Stimulated activated memory B cell treated with anti-CD40 and anti-IgM and Interleukin-4, amounts not matched to agents 10 μg/mL and 1 μg/mL and 100 μg/mL, for 72 hours (primary cell): ENCODE measurements around the gene MYL4.

Source experiments
- ATAC-seq: fragments of 150-1000 bp; cut with Tn5 transposase; 2 replicates; pipeline ENCODE4 v1.10.0; 2021
- H3K27ac Mint-ChIP-seq: one replicate; pipeline ENCODE4 v1.8.0; 2022; ENCODE audit warnings: mild to moderate bottlenecking, mixed read lengths
- H3K27me3 Mint-ChIP-seq: one replicate; pipeline ENCODE4 v1.8.0; 2022; ENCODE audit warnings: mixed read lengths
- H3K36me3 Mint-ChIP-seq: one replicate; pipeline ENCODE4 v1.8.0; 2022; ENCODE audit warnings: mixed read lengths
- H3K4me1 Mint-ChIP-seq: one replicate; pipeline ENCODE4 v1.8.0; 2022; ENCODE audit warnings: mixed read lengths
- H3K4me3 Mint-ChIP-seq: one replicate; pipeline ENCODE4 v1.8.0; 2022; ENCODE audit warnings: mild to moderate bottlenecking, moderate library complexity, mixed read lengths
- H3K9me3 Mint-ChIP-seq: one replicate; pipeline ENCODE4 v1.8.0; 2022; ENCODE audit warnings: mixed read lengths

MYL4 gene

GRCh38 chr17:47239619-47239966 lies 30.4 kb downstream of the MYL4 start:
- no peaks in the 10 kb centered on the region for H3K36me3 Mint-ChIP-seq
- H3K27me3 Mint-ChIP-seq: no peaks in the 10 kb centered on the region
- H3K9me3 Mint-ChIP-seq: no peaks in the 10 kb centered on the region
- no peak for ATAC-seq
- H3K4me1 Mint-ChIP-seq: peaks cover 31% of the 10 kb centered on the region
- H3K27ac Mint-ChIP-seq: peak overlapping the region; percentile 69
- no peak overlapping the region for H3K4me3 Mint-ChIP-seq

- no peaks in the 10 kb centered on the region for H3K9me3 Mint-ChIP-seq
- peak overlapping the region; percentile 69 for H3K27ac Mint-ChIP-seq
- H3K4me3 Mint-ChIP-seq: no peak overlapping the region
- no peaks in the 10 kb centered on the region for H3K27me3 Mint-ChIP-seq
- no peaks in the 10 kb centered on the region for H3K36me3 Mint-ChIP-seq
- H3K4me1 Mint-ChIP-seq: peaks cover 31% of the 10 kb centered on the region
- ATAC-seq: peak; percentile 74
Measured at GRCh38 chr17:47239967-47240651, 31.0 kb downstream of the MYL4 start.

- Mint-ChIP-seq H3K9me3 (no peaks in the 10 kb centered on the region), H3K36me3 (no peaks in the 10 kb centered on the region)
- no peak for ATAC-seq
Measured at GRCh38 chr17:47240806-47241205, 31.7 kb downstream of the MYL4 start.

GRCh38 chr17:47242648-47243047 lies 33.5 kb downstream of the MYL4 start:
- ATAC-seq: no peak
- peaks cover 31% of the 10 kb centered on the region for H3K4me1 Mint-ChIP-seq
- no peak overlapping the region for H3K27ac Mint-ChIP-seq
- no peaks in the 10 kb centered on the region for H3K27me3 Mint-ChIP-seq
- H3K9me3 Mint-ChIP-seq: no peaks in the 10 kb centered on the region
- H3K4me3 Mint-ChIP-seq: no peak overlapping the region
- H3K36me3 Mint-ChIP-seq: no peaks in the 10 kb centered on the region

More at GRCh38 chr17:47240806-47241205, 31.7 kb downstream of the MYL4 start:
- Mint-ChIP-seq H3K27me3 (no peaks in the 10 kb centered on the region), H3K27ac (no peak overlapping the region), H3K4me3 (no peak overlapping the region), H3K4me1 (peaks cover 31% of the 10 kb centered on the region)

- Mint-ChIP-seq H3K27ac (peak overlapping the region; percentile 60), H3K9me3 (no peaks in the 10 kb centered on the region), H3K4me1 (peaks cover 31% of the 10 kb centered on the region), H3K27me3 (no peaks in the 10 kb centered on the region), H3K36me3 (no peaks in the 10 kb centered on the region), H3K4me3 (no peak overlapping the region)
- ATAC-seq: peak; percentile 35
Measured at GRCh38 chr17:47243737-47244598, 34.8 kb downstream of the MYL4 start.

- no peak for ATAC-seq
- Mint-ChIP-seq H3K4me3 (no peak overlapping the region), H3K36me3 (no peaks in the 10 kb centered on the region), H3K4me1 (peaks cover 26% of the 10 kb centered on the region), H3K9me3 (no peaks in the 10 kb centered on the region), H3K27me3 (no peaks in the 10 kb centered on the region), H3K27ac (no peak overlapping the region)
Measured at GRCh38 chr17:47244697-47245096, 35.5 kb downstream of the MYL4 start.

- Mint-ChIP-seq H3K9me3 (no peaks in the 10 kb centered on the region), H3K36me3 (no peaks in the 10 kb centered on the region), H3K27me3 (no peaks in the 10 kb centered on the region), H3K4me3 (no peak overlapping the region), H3K4me1 (peaks cover 14% of the 10 kb centered on the region), H3K27ac (no peak overlapping the region)
- no peak for ATAC-seq
Measured at GRCh38 chr17:47246120-47246519, 37.0 kb downstream of the MYL4 start.

GRCh38 chr17:47250855-47251254 lies 41.7 kb downstream of the MYL4 start:
- ATAC-seq: no peak
- no peaks in the 10 kb centered on the region for H3K27me3 Mint-ChIP-seq
- peaks cover 23% of the 10 kb centered on the region for H3K4me1 Mint-ChIP-seq
- H3K4me3 Mint-ChIP-seq: no peak overlapping the region
- H3K36me3 Mint-ChIP-seq: no peaks in the 10 kb centered on the region
- H3K27ac Mint-ChIP-seq: peak overlapping the region; percentile 51
- H3K9me3 Mint-ChIP-seq: no peaks in the 10 kb centered on the region

GRCh38 chr17:47251421-47251940 lies 42.3 kb downstream of the MYL4 start:
- no peaks in the 10 kb centered on the region for H3K36me3 Mint-ChIP-seq
- ATAC-seq: no peak
- no peaks in the 10 kb centered on the region for H3K9me3 Mint-ChIP-seq
- no peak overlapping the region for H3K4me3 Mint-ChIP-seq
- H3K4me1 Mint-ChIP-seq: peaks cover 23% of the 10 kb centered on the region
- H3K27ac Mint-ChIP-seq: peak overlapping the region; percentile 51
- no peaks in the 10 kb centered on the region for H3K27me3 Mint-ChIP-seq

GRCh38 chr17:47252209-47252608 lies 43.1 kb downstream of the MYL4 start:
- Mint-ChIP-seq H3K9me3 (no peaks in the 10 kb centered on the region), H3K36me3 (no peaks in the 10 kb centered on the region), H3K27me3 (no peaks in the 10 kb centered on the region), H3K4me1 (peaks cover 23% of the 10 kb centered on the region), H3K4me3 (peak overlapping the region; percentile 96), H3K27ac (no peak overlapping the region)
- ATAC-seq: no peak

- H3K27ac Mint-ChIP-seq: peak overlapping the region; percentile 67
- ATAC-seq: no peak
- H3K27me3 Mint-ChIP-seq: peaks cover under 1% of the 10 kb centered on the region
- H3K36me3 Mint-ChIP-seq: no peaks in the 10 kb centered on the region
- no peaks in the 10 kb centered on the region for H3K9me3 Mint-ChIP-seq
- H3K4me1 Mint-ChIP-seq: peaks cover 28% of the 10 kb centered on the region
- peak overlapping the region; percentile 96 for H3K4me3 Mint-ChIP-seq
Measured at GRCh38 chr17:47252766-47253512, 43.8 kb downstream of the MYL4 start.

- Mint-ChIP-seq H3K4me1 (peaks cover 34% of the 10 kb centered on the region), H3K4me3 (peak within 1 kb of the TSS; percentile 96), H3K27ac (peak within 1 kb of the TSS; percentile 93), H3K36me3 (peaks cover 7% of the 10 kb centered on the region), H3K27me3 (peaks cover 9% of the 10 kb centered on the region), H3K9me3 (no peaks in the 10 kb centered on the region)
- peak; percentile 97 for ATAC-seq
Measured at GRCh38 chr17:47253541-47254402, 44.6 kb downstream of the MYL4 start, which contains the start of gene ITGB3. TSS of gene ITGB3 (plus strand) at chr17:47253827. CDS start at chr17:47253862, 35 bp downstream.

- no peak for ATAC-seq
- Mint-ChIP-seq H3K4me1 (peaks cover 34% of the 10 kb centered on the region), H3K27me3 (peaks cover 10% of the 10 kb centered on the region), H3K36me3 (peaks cover 7% of the 10 kb centered on the region), H3K9me3 (no peaks in the 10 kb centered on the region), H3K4me3 (peak overlapping the region; percentile 96), H3K27ac (peak overlapping the region; percentile 93)
Measured at GRCh38 chr17:47254403-47254943, 45.3 kb downstream of the MYL4 start.

GRCh38 chr17:47257651-47258339 lies 48.6 kb downstream of the MYL4 start:
- ATAC-seq: no peak
- H3K36me3 Mint-ChIP-seq: peaks cover 7% of the 10 kb centered on the region
- H3K27me3 Mint-ChIP-seq: peaks cover 10% of the 10 kb centered on the region
- peaks cover 29% of the 10 kb centered on the region for H3K4me1 Mint-ChIP-seq
- H3K4me3 Mint-ChIP-seq: no peak overlapping the region
- H3K27ac Mint-ChIP-seq: no peak overlapping the region
- H3K9me3 Mint-ChIP-seq: no peaks in the 10 kb centered on the region
